Measurements from ENCODE around the gene SNU13.
"Not testable (repeated sequence)": the region's sequence is repeated elsewhere in the genome, so short reads cannot be mapped to it uniquely, and the experiment has no call there.

GRCh38 chr22:41672096-41672495 lies 16.6 kb downstream of the SNU13 start:
- TF ChIP-seq, protein P1, sequence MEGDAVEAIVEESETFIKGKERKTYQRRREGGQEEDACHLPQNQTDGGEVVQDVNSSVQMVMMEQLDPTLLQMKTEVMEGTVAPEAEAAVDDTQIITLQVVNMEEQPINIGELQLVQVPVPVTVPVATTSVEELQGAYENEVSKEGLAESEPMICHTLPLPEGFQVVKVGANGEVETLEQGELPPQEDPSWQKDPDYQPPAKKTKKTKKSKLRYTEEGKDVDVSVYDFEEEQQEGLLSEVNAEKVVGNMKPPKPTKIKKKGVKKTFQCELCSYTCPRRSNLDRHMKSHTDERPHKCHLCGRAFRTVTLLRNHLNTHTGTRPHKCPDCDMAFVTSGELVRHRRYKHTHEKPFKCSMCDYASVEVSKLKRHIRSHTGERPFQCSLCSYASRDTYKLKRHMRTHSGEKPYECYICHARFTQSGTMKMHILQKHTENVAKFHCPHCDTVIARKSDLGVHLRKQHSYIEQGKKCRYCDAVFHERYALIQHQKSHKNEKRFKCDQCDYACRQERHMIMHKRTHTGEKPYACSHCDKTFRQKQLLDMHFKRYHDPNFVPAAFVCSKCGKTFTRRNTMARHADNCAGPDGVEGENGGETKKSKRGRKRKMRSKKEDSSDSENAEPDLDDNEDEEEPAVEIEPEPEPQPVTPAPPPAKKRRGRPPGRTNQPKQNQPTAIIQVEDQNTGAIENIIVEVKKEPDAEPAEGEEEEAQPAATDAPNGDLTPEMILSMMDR (IDR thresholded peaks at IDR 0.05): not testable (repeated sequence)
- not testable (repeated sequence) for TF ChIP-seq POLR2AphosphoS5, POLR2A (IDR thresholded peaks at IDR 0.05)
